ENCODE data around the gene HOXA9.

HOXA9 gene

GRCh38 chr7:27193335-27194001 lies 28.1 kb upstream of the HOXA9 start:
- Histone ChIP-seq H3K4me3 (ENCODE audit: low read length in 2 of 2) (no peak overlapping the region), H4K8ac (ENCODE audit: low read depth, low read length) (no peak overlapping the region), H3K4me1 (ENCODE audit: control insufficient read depth in 2 of 2, insufficient read depth in 1 of 2, low read depth in 1 of 2, low read length in 2 of 2) (no peaks in the 10 kb centered on the region), H2AK5ac (ENCODE audit: low read depth, low read length) (no peak overlapping the region), H3K23ac (ENCODE audit: low read depth, low read length, poor library complexity) (no peak overlapping the region), H3K9me3 (replicated peaks in 1 of 2; ENCODE audit: control insufficient read depth in 2 of 2, insufficient read depth in 1 of 2, low read depth in 1 of 2, low read length in 2 of 2) (peaks cover 2% of the 10 kb centered on the region in 2 donors), H3K4me2 (ENCODE audit: insufficient read depth, low read length, poor library complexity, severe bottlenecking) (no peak overlapping the region), H3K18ac (ENCODE audit: low read length) (no peak overlapping the region), H3K27me3 (ENCODE audit: control insufficient read depth in 3 of 3, insufficient read depth in 3 of 3, low read depth in 1 of 3, low read length in 3 of 3) (peaks cover 56 to 100% (median 84%) of the 10 kb centered on the region in 3 experiments), H3K14ac (ENCODE audit: low read length) (no peak overlapping the region), H2BK120ac (ENCODE audit: low read depth, low read length) (no peak overlapping the region), H2BK5ac (ENCODE audit: low read length) (no peak overlapping the region), H2AFZ (ENCODE audit: low read length) (peak overlapping the region; percentile 61), H4K91ac (ENCODE audit: low read depth, low read length, poor library complexity) (no peak overlapping the region), H3K79me1 (ENCODE audit: low read depth, low read length) (no peaks in the 10 kb centered on the region), H3K27ac (replicated peaks; ENCODE audit: low read length) (no peak overlapping the region), H2BK15ac (ENCODE audit: low read length) (no peak overlapping the region), H2BK12ac (ENCODE audit: low read length) (no peak overlapping the region), H3K36me3 (replicated peaks in 1 of 2; ENCODE audit: control insufficient read depth in 2 of 2, insufficient read depth in 2 of 2, low read length in 2 of 2) (no peaks in the 10 kb centered on the region), H3K9ac (ENCODE audit: low read depth, low read length, poor library complexity) (no peak overlapping the region), H3K4ac (ENCODE audit: low read length) (no peak overlapping the region)
- WGBS, 2 donors (ENCODE audit: extremely low coverage in 2 of 2, insufficient read length in 2 of 2, insufficient replicate concordance in 1 of 2) = no CpG with 5 or more reads among the region's 29 CpGs
- no peak for DNase-seq (ENCODE audit: low spot score)

GRCh38 chr7:27192546-27193334 lies 27.4 kb upstream of the HOXA9 start:
- Histone ChIP-seq H3K27me3 (ENCODE audit: control insufficient read depth in 3 of 3, insufficient read depth in 3 of 3, low read depth in 1 of 3, low read length in 3 of 3) (peaks cover 57 to 100% (median 84%) of the 10 kb centered on the region in 3 experiments), H2AK5ac (ENCODE audit: low read depth, low read length) (no peak overlapping the region), H3K14ac (ENCODE audit: low read length) (no peak overlapping the region), H3K9ac (ENCODE audit: low read depth, low read length, poor library complexity) (no peak overlapping the region), H4K8ac (ENCODE audit: low read depth, low read length) (no peak overlapping the region), H3K4ac (ENCODE audit: low read length) (no peak overlapping the region), H2BK120ac (ENCODE audit: low read depth, low read length) (no peak overlapping the region), H3K4me2 (ENCODE audit: insufficient read depth, low read length, poor library complexity, severe bottlenecking) (no peak overlapping the region), H3K4me3 (ENCODE audit: low read length in 2 of 2) (no peak overlapping the region), H3K18ac (ENCODE audit: low read length) (no peak overlapping the region), H3K79me1 (ENCODE audit: low read depth, low read length) (no peaks in the 10 kb centered on the region), H2AFZ (ENCODE audit: low read length) (peak overlapping the region; percentile 83), H3K9me3 (replicated peaks in 1 of 2; ENCODE audit: control insufficient read depth in 2 of 2, insufficient read depth in 1 of 2, low read depth in 1 of 2, low read length in 2 of 2) (peaks cover 2% of the 10 kb centered on the region in 2 donors), H3K4me1 (ENCODE audit: control insufficient read depth in 2 of 2, insufficient read depth in 1 of 2, low read depth in 1 of 2, low read length in 2 of 2) (no peaks in the 10 kb centered on the region), H2BK15ac (ENCODE audit: low read length) (no peak overlapping the region), H2BK5ac (ENCODE audit: low read length) (no peak overlapping the region), H3K23ac (ENCODE audit: low read depth, low read length, poor library complexity) (peak overlapping the region; percentile 77), H3K27ac (replicated peaks; ENCODE audit: low read length) (no peak overlapping the region), H4K91ac (ENCODE audit: low read depth, low read length, poor library complexity) (no peak overlapping the region), H3K36me3 (replicated peaks in 1 of 2; ENCODE audit: control insufficient read depth in 2 of 2, insufficient read depth in 2 of 2, low read length in 2 of 2) (no peaks in the 10 kb centered on the region), H2BK12ac (ENCODE audit: low read length) (no peak overlapping the region)
- DNase-seq (ENCODE audit: low spot score) = no peak
- WGBS, 2 donors (ENCODE audit: extremely low coverage in 2 of 2, insufficient read length in 2 of 2, insufficient replicate concordance in 1 of 2) = no CpG with 5 or more reads among the region's 78 CpGs

GRCh38 chr7:27191833-27192545 lies 26.7 kb upstream of the HOXA9 start:
- Histone ChIP-seq H3K9me3 (replicated peaks in 1 of 2; ENCODE audit: control insufficient read depth in 2 of 2, insufficient read depth in 1 of 2, low read depth in 1 of 2, low read length in 2 of 2) (peaks cover 2% of the 10 kb centered on the region in 2 donors), H3K27me3 (ENCODE audit: control insufficient read depth in 3 of 3, insufficient read depth in 3 of 3, low read depth in 1 of 3, low read length in 3 of 3) (peaks cover 60 to 100% (median 87%) of the 10 kb centered on the region in 3 experiments), H3K36me3 (replicated peaks in 1 of 2; ENCODE audit: control insufficient read depth in 2 of 2, insufficient read depth in 2 of 2, low read length in 2 of 2) (no peaks in the 10 kb centered on the region), H3K79me1 (ENCODE audit: low read depth, low read length) (no peaks in the 10 kb centered on the region), H3K4me1 (ENCODE audit: control insufficient read depth in 2 of 2, insufficient read depth in 1 of 2, low read depth in 1 of 2, low read length in 2 of 2) (no peaks in the 10 kb centered on the region), H2BK12ac (ENCODE audit: low read length) (no peak overlapping the region), H3K4me2 (ENCODE audit: insufficient read depth, low read length, poor library complexity, severe bottlenecking) (no peak overlapping the region), H3K23ac (ENCODE audit: low read depth, low read length, poor library complexity) (peak overlapping the region; percentile 77), H3K4ac (ENCODE audit: low read length) (no peak overlapping the region), H3K14ac (ENCODE audit: low read length) (no peak overlapping the region), H2AFZ (ENCODE audit: low read length) (peak overlapping the region; percentile 83), H4K8ac (ENCODE audit: low read depth, low read length) (no peak overlapping the region), H2AK5ac (ENCODE audit: low read depth, low read length) (no peak overlapping the region), H3K27ac (replicated peaks; ENCODE audit: low read length) (no peak overlapping the region), H2BK120ac (ENCODE audit: low read depth, low read length) (no peak overlapping the region), H3K4me3 (ENCODE audit: low read length in 2 of 2) (peak overlapping the region in 1 of 2 donors; percentile 37), H2BK5ac (ENCODE audit: low read length) (no peak overlapping the region), H4K91ac (ENCODE audit: low read depth, low read length, poor library complexity) (no peak overlapping the region), H2BK15ac (ENCODE audit: low read length) (no peak overlapping the region), H3K18ac (ENCODE audit: low read length) (no peak overlapping the region), H3K9ac (ENCODE audit: low read depth, low read length, poor library complexity) (no peak overlapping the region)
- no CpG with 5 or more reads among the region's 42 CpGs for WGBS, 2 donors (ENCODE audit: extremely low coverage in 2 of 2, insufficient read length in 2 of 2, insufficient replicate concordance in 1 of 2)
- no peak for DNase-seq (ENCODE audit: low spot score)
